H1 (cell line): ENCODE data around the gene PEX5L. TPM values are rescaled to one million over a fixed set of nuclear protein-coding genes. Genes with fewer than 3 reads are reported as not detected.

Experiments
- CTCF ChIA-PET: fragments of 300-600 bp; sonication (Branson Sonifier 250); formaldehyde crosslinking; loops from one replicate; lab custom pipeline; 2021; ENCODE audit not compliant: partially characterized antibody; lab: Charles Lee
- POLR2A ChIA-PET: fragments of 300-600 bp; sonication (Branson Sonifier 250); formaldehyde crosslinking; loops from one replicate; lab custom pipeline; 2021; ENCODE audit warnings: inconsistent platforms; ENCODE audit not compliant: partially characterized antibody; lab: Charles Lee
- DNase-seq, 2 experiments: peaks; one replicate each; pipeline versions ENCODE4 v3.0.0 to v3.0.0-alpha.2; 2010 to 2022; ENCODE audit warnings: low spot score in 2 of 2, low read depth in 1 of 2, mixed read lengths in 1 of 2
- FAIRE-seq: peaks from 2 replicates; lab custom pipeline; 2011; peaks lifted over from hg19 to GRCh38; lab: Jason Lieb, UNC
- H2AFZ ChIP-seq: 2 replicates; pipeline ENCODE4 v1.8.1; 2012; ENCODE audit warnings: low read length, inconsistent platforms
- H2AK5ac ChIP-seq: 2 replicates; pipeline ENCODE4 v1.6.1; 2013; ENCODE audit warnings: low read depth, low read length
- H2BK120ac ChIP-seq: replicated peaks from 2 replicates; pipeline ENCODE3; 2013; ENCODE audit warnings: low read depth, low read length, inconsistent platforms
- H2BK12ac ChIP-seq: 2 replicates; pipeline ENCODE4 v1.6.1; 2013; ENCODE audit warnings: low read depth, low read length
- H2BK15ac ChIP-seq: 2 replicates; pipeline ENCODE4 v1.6.1; 2013; ENCODE audit warnings: low read length
- H2BK20ac ChIP-seq: 2 replicates; pipeline ENCODE4 v1.6.1; 2013; ENCODE audit warnings: low read length
- H2BK5ac ChIP-seq: 2 replicates; pipeline ENCODE4 v1.6.1; 2013; ENCODE audit warnings: low read depth, low read length
- H3K14ac ChIP-seq: 2 replicates; pipeline ENCODE4 v1.6.1; 2013; ENCODE audit warnings: inconsistent platforms; ENCODE audit not compliant: insufficient read length
- H3K18ac ChIP-seq: 2 replicates; pipeline ENCODE4 v1.6.1; 2013; ENCODE audit warnings: low read length; ENCODE audit errors: extremely low read depth
- H3K23ac ChIP-seq: 2 replicates; pipeline ENCODE4 v1.6.1; 2013; ENCODE audit warnings: inconsistent platforms; ENCODE audit not compliant: insufficient read length
- H3K23me2 ChIP-seq: 2 replicates; pipeline ENCODE4 v1.6.1; 2013; ENCODE audit warnings: low read depth, low read length
- H3K27ac ChIP-seq: 2 replicates; pipeline ENCODE4 v1.6.1; 2011; ENCODE audit warnings: low read depth, low read length, inconsistent platforms
- H3K27me3 ChIP-seq, 4 experiments: replicated peaks in 1 of 4; 1 replicate in 1 of 4; 2 replicates in 3 of 4; pipeline versions ENCODE4 v1.6.1 to v1.8.1; 2011 to 2013; ENCODE audit warnings: low read length in 3 of 4, mild to moderate bottlenecking in 3 of 4, inconsistent platforms in 2 of 4, mixed read lengths in 2 of 4, moderate library complexity in 1 of 4; ENCODE audit not compliant: control insufficient read depth in 3 of 4, insufficient read depth in 3 of 4; ENCODE audit errors: extremely low read depth in 1 of 4
- H3K36me3 ChIP-seq, 4 experiments: 2 replicates each; pipeline versions ENCODE4 v1.6.1 to v1.8.1; 2011 to 2013; ENCODE audit warnings: mild to moderate bottlenecking in 4 of 4, low read length in 3 of 4, moderate library complexity in 2 of 4, control low read depth in 1 of 4, inconsistent platforms in 1 of 4; ENCODE audit not compliant: insufficient read depth in 4 of 4, control insufficient read depth in 2 of 4
- H3K4ac ChIP-seq: replicated peaks from 2 replicates; pipeline ENCODE3; 2013; ENCODE audit warnings: low read length, low read depth, mixed read lengths, inconsistent platforms; ENCODE audit not compliant: insufficient read length
- H3K4me1 ChIP-seq, 4 experiments: replicated peaks in 1 of 4; 1 replicate in 1 of 4; 2 replicates in 3 of 4; pipeline versions ENCODE4 v1.6.1 to v1.8.1; 2011 to 2013; ENCODE audit warnings: low read length in 3 of 4, inconsistent platforms in 2 of 4, mixed read lengths in 1 of 4; ENCODE audit not compliant: insufficient read depth in 4 of 4, control insufficient read depth in 3 of 4
- H3K4me2 ChIP-seq, 2 experiments: 2 replicates each; pipeline versions ENCODE4 v1.6.1 to v1.8.1; 2011 to 2013; ENCODE audit warnings: low read depth in 2 of 2, low read length in 2 of 2, control low read depth in 1 of 2, inconsistent platforms in 1 of 2, mild to moderate bottlenecking in 1 of 2; ENCODE audit not compliant: insufficient read depth in 1 of 2
- H3K4me3 ChIP-seq, 4 experiments: fragments of 200-600, 300-600 bp in 1 of 4; sonication (generic), shearing (Covaris generic), sonication (Bioruptor Twin) in 1 of 4; 2 replicates each; pipeline versions ENCODE4 v1.5.1 to v1.8.1; 2011 to 2016; ENCODE audit warnings: low read length in 4 of 4, low read depth in 3 of 4, control low read depth in 2 of 4, inconsistent platforms in 2 of 4, mild to moderate bottlenecking in 2 of 4, mixed read lengths in 1 of 4, moderate library complexity in 1 of 4; ENCODE audit not compliant: insufficient read depth in 2 of 4; ENCODE audit errors: extremely low read depth in 1 of 4
- H3K56ac ChIP-seq: replicated peaks from 2 replicates; pipeline ENCODE3; 2013; ENCODE audit warnings: low read depth, mild to moderate bottlenecking, mixed read lengths, low read length, inconsistent platforms; ENCODE audit not compliant: insufficient read length
- H3K79me1 ChIP-seq: 2 replicates; pipeline ENCODE4 v1.6.1; 2013; ENCODE audit warnings: low read depth, low read length, control low read depth
- H3K79me2 ChIP-seq, 2 experiments: 2 replicates each; pipeline versions ENCODE4 v1.6.1 to v1.8.1; 2012 to 2013; ENCODE audit warnings: low read length in 2 of 2, mild to moderate bottlenecking in 2 of 2, inconsistent platforms in 1 of 2; ENCODE audit not compliant: insufficient read depth in 2 of 2, control insufficient read depth in 1 of 2
- H3K9ac ChIP-seq, 4 experiments: replicated peaks in 1 of 4; 1 replicate in 1 of 4; 2 replicates in 3 of 4; pipeline versions ENCODE4 v1.6.1 to v1.8.1; 2011 to 2013; ENCODE audit warnings: low read depth in 3 of 4, low read length in 3 of 4, control low read depth in 2 of 4, mild to moderate bottlenecking in 2 of 4, moderate library complexity in 2 of 4, inconsistent platforms in 1 of 4; ENCODE audit errors: extremely low read depth in 1 of 4
- H3K9me3 ChIP-seq, 2 experiments: 2 replicates each; pipeline versions ENCODE4 v1.6.1 to v1.8.1; 2012 to 2013; ENCODE audit warnings: mild to moderate bottlenecking in 2 of 2, moderate library complexity in 2 of 2, control low read depth in 1 of 2, inconsistent platforms in 1 of 2, low read depth in 1 of 2, low read length in 1 of 2, mixed read lengths in 1 of 2; ENCODE audit not compliant: insufficient read depth in 2 of 2
- H4K20me1 ChIP-seq, 2 experiments: replicated peaks in 1 of 2; 2 replicates each; pipeline versions ENCODE3 to v1.8.1; 2011 to 2013; ENCODE audit warnings: inconsistent platforms in 2 of 2, low read length in 2 of 2, mild to moderate bottlenecking in 1 of 2; ENCODE audit not compliant: insufficient read depth in 2 of 2, control insufficient read depth in 1 of 2
- H4K5ac ChIP-seq: 2 replicates; pipeline ENCODE4 v1.6.1; 2013; ENCODE audit warnings: low read length, low read depth, mixed read lengths, inconsistent platforms; ENCODE audit not compliant: insufficient read length
- H4K8ac ChIP-seq: 2 replicates; pipeline ENCODE4 v1.8.0; 2013; ENCODE audit warnings: mild to moderate bottlenecking, moderate library complexity, low read length, inconsistent platforms; ENCODE audit not compliant: insufficient read depth; ENCODE audit errors: extremely low read depth
- H4K91ac ChIP-seq: replicated peaks from 2 replicates; pipeline ENCODE3; 2013; ENCODE audit warnings: low read length, mixed read lengths, inconsistent platforms; ENCODE audit not compliant: insufficient read length
- HDAC2 ChIP-seq, 2 experiments: fragments of 300-600 bp in 1 of 2; sonication (generic) in 1 of 2; IDR thresholded peaks; 2 replicates each; pipeline ENCODE4 v1.6.1; 2011 to 2012; ENCODE audit warnings: low read depth in 2 of 2, low read length in 2 of 2, mild to moderate bottlenecking in 2 of 2, moderate library complexity in 2 of 2, borderline replicate concordance in 1 of 2, inconsistent platforms in 1 of 2
- TAF7 ChIP-seq: optimal IDR thresholded peaks from 2 replicates; pipeline ENCODE3; 2011; ENCODE audit warnings: low read depth, mild to moderate bottlenecking, inconsistent platforms, low read length, moderate library complexity, borderline replicate concordance
- TCF12 ChIP-seq: IDR thresholded peaks from 2 replicates; pipeline ENCODE4 v1.6.1; 2011; ENCODE audit warnings: low read depth, mild to moderate bottlenecking, low read length
- WGBS, 2 experiments: shearing (Covaris generic) in 1 of 2; methylation state at CpG; one replicate each; pipeline versions ENCODE4 v1.1.6 to v1.1.7; 2013 to 2015; ENCODE audit warnings: low lambda C conversion rate in 2 of 2, mixed read lengths in 2 of 2, inconsistent platforms in 1 of 2, low coverage in 1 of 2, missing lambda C conversion rate in 1 of 2; ENCODE audit not compliant: insufficient replicate concordance in 2 of 2, insufficient coverage in 1 of 2, insufficient read length in 1 of 2; ENCODE audit errors: extremely low coverage in 1 of 2, missing lambda C conversion rate in 1 of 2; 5-methylcytosine and 5-hydroxymethylcytosine counted together
- polyA plus RNA-seq, 7 experiments: library from polyadenylated mRNA; depleted of rRNA in 3 of 7; stranded (reverse) in 5 of 7; unstranded in 2 of 7; fragments of >200 nt in 5 of 7; fragments of 200-250 nt in 2 of 7; gene quantifications; 1 replicate in 5 of 7; 2 replicates in 1 of 7; 4 replicates in 1 of 7; pipeline versions ENCODE4 v1.2.1 to v1.2.3, GENCODE V29; 2011 to 2013; ENCODE audit warnings: missing spikeins in 2 of 7, mixed read lengths in 2 of 7
- total RNA-seq: library from RNA; stranded (reverse); fragmentation: NEBNext Ultra II Directional; extraction: Animal tissue kit (Norgen Biotek cat#: 25700); gene quantifications from 2 replicates; pipeline ENCODE4 v1.2.1, GENCODE V29; 2021

The PEX5L gene
- total and polyA plus RNA-seq, 2 of the 8 experiments (the other 6 are each of a cell fraction or from before 2014, with no cell fraction given), result 0.80 to 4.2 TPM

GRCh38 chr3:179949412-179949811 lies 87.3 kb downstream of the PEX5L start:
- H4K8ac ChIP-seq, result no peak overlapping the region
- no peak overlapping the region for H3K14ac ChIP-seq
- no peak overlapping the region for H2BK15ac ChIP-seq
- H3K79me1 ChIP-seq, result no peaks in the 10 kb centered on the region
- H3K9ac ChIP-seq, result no peak overlapping the region
- no peaks in the 10 kb centered on the region for H4K20me1 ChIP-seq
- no peak overlapping the region for H2BK120ac ChIP-seq
- H3K4me2 ChIP-seq, result peak overlapping the region; percentile 0 to 9; a peak in 2 of 4 replicates
- no peak overlapping the region for H3K4ac ChIP-seq
- no peaks in the 10 kb centered on the region for H3K9me3 ChIP-seq
- H2AFZ ChIP-seq, result no peak overlapping the region
- H3K4me1 ChIP-seq, result peaks cover 4 to 12% (median 9%) of the 10 kb centered on the region in 4 experiments; a peak in 6 of 7 replicates
- POLR2A ChIA-PET, result interaction anchor here (0.5 kb wide), 1 partner anchor 538 kb away, joined by 4 read pairs; no protein-coding TSS in a partner anchor
- CTCF ChIA-PET, result interaction anchor here (1.5 kb wide), 1 partner anchor 69 kb away, joined by 3 read pairs; no protein-coding TSS in a partner anchor
- no peak overlapping the region for H4K5ac ChIP-seq
- no peak for DNase-seq
- no peak overlapping the region for H2BK5ac ChIP-seq
- no peak overlapping the region for H2BK20ac ChIP-seq
- WGBS, 2 experiments, result 55% methylated on average over 1 of the region's 1 CpG; no CpG with 5 or more reads in 1 of the 2 experiments
- H4K91ac ChIP-seq, result no peak overlapping the region
- H3K27me3 ChIP-seq, result no peaks in the 10 kb centered on the region
- 0 out of 2 replicates have a peak overlapping the region, but pooled peaks have one; percentile 83 for H2BK12ac ChIP-seq
- no peaks in the 10 kb centered on the region for H3K23me2 ChIP-seq
- H3K56ac ChIP-seq, result no peak overlapping the region
- H3K23ac ChIP-seq, result no peak overlapping the region
- H3K36me3 ChIP-seq, result no peaks in the 10 kb centered on the region
- no peaks in the 10 kb centered on the region for H3K79me2 ChIP-seq
- 0 out of 4 replicates have a peak, but pooled peaks of 1 of the 2 experiments have one; percentile 45 for TF ChIP-seq HDAC2 (IDR thresholded peaks at IDR 0.05; ENCODE audit: borderline replicate concordance in 1 of 2, low read depth in 2 of 2, low read length in 2 of 2)
- 0 out of 2 replicates have a peak, but pooled peaks have one; percentile 52 for TF ChIP-seq TCF12
- TF ChIP-seq TAF7, result no peak
- peak; percentile 58 for FAIRE-seq
- no peak overlapping the region for H3K27ac ChIP-seq
- H3K4me3 ChIP-seq, result no peak overlapping the region; a peak in 1 of 8 replicates
- H2AK5ac ChIP-seq, result no peak overlapping the region
- H3K18ac ChIP-seq, result no peak overlapping the region
